Uterus (tissue), 4 donors: ENCODE measurements around the gene RPS6KA2. TPM values are rescaled to one million over a fixed set of nuclear protein-coding genes. Genes with fewer than 3 reads are reported as not detected.
A peak's percentile ranks its signal among the peaks of the same experiment; 100 is the strongest.

ENCODE experiments used
- DNase-seq, 2 donors: peaks; one replicate each; pipeline ENCODE4 v3.0.0-alpha.2; 2019 to 2020
- H3K27ac ChIP-seq, 2 donors: fragments of 200-600 bp; sonication (generic); 1 replicate in 1 of 2; 2 replicates in 1 of 2; pipeline ENCODE4 v1.5.1; 2016 to 2018
- H3K27me3 ChIP-seq, 2 donors: fragments of 200-600 bp; sonication (generic); one replicate each; pipeline ENCODE4 v1.5.1; 2018 to 2019; ENCODE audit warnings: control low read depth in 1 of 2
- H3K36me3 ChIP-seq, 2 donors: fragments of 200-600 bp; sonication (generic); one replicate each; pipeline ENCODE4 v1.5.1; 2019; ENCODE audit warnings: control low read depth in 1 of 2
- H3K4me1 ChIP-seq, 2 donors: fragments of 200-600 bp; sonication (generic); one replicate each; pipeline ENCODE4 v1.5.1; 2018 to 2019; ENCODE audit warnings: control low read depth in 1 of 2
- H3K4me3 ChIP-seq, 2 donors: fragments of 200-600 bp; sonication (generic); 1 replicate in 1 of 2; 2 replicates in 1 of 2; pipeline ENCODE4 v1.5.1; 2018 to 2019; ENCODE audit warnings: mild to moderate bottlenecking in 1 of 2
- H3K9me3 ChIP-seq, 2 donors: fragments of 200-600 bp; sonication (generic); one replicate each; pipeline ENCODE4 v1.5.1; 2019; ENCODE audit warnings: control low read depth in 1 of 2
- POLR2A ChIP-seq, 2 donors: fragments of 450-650 bp; IDR thresholded peaks; one replicate each; pipeline ENCODE4 v1.6.1; 2016; ENCODE audit warnings: antibody characterized with exemption in 2 of 2, mild to moderate bottlenecking in 1 of 2, moderate library complexity in 1 of 2
- intact Hi-C: fragments of 100-400 bp; cut with DNase I; formaldehyde crosslinking; loops from one replicate; pipeline ENCODE4 v1.15.1; 2023; ENCODE audit warnings: low total_unique reads
- total RNA-seq, 4 donors: library from RNA; depleted of rRNA in 3 of 4; stranded (reverse); fragments of >200 nt in 3 of 4; gene quantifications; one replicate each; pipeline versions ENCODE4 v1.1.0 to v1.2.4, GENCODE V29; 2014 to 2023
- TF ChIP-seq, protein P1 (sequence below), 4 experiments: fragments of 200-600 bp in 2 of 4; fragments of 450-650 bp in 2 of 4; sonication (generic) in 2 of 4; IDR thresholded peaks; one replicate each; pipeline ENCODE4 v1.5.1; 2016 to 2019; ENCODE audit warnings: antibody characterized with exemption in 4 of 4, mild to moderate bottlenecking in 2 of 4, moderate library complexity in 1 of 4
- donor health status: DM: yes; HTN: yes; CAD: no.

The RPS6KA2 gene
- total RNA-seq, 4 donors from 2014 or later: 34.0 to 78.4 (median 55.8) TPM

DNA sequence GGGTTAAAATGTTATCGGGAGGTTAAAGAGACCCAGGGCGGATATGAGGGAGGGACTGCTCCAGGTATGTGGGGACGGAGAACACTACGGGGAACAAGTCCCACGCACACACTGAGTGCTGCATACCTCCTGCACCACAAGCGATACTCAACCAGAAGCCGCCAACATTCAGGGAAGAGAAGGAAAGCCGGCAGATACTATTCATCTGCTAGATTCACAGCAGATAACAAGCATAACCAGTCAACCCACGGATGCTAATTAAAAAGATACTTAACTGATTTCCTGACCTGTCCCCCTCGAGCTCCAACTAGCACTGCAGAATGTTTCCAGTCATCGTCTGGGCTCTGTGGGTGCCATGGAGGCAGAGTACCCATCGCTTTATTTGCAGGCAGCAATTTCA, 45.1 kb upstream of the RPS6KA2 start:
- TF ChIP-seq, protein P1, sequence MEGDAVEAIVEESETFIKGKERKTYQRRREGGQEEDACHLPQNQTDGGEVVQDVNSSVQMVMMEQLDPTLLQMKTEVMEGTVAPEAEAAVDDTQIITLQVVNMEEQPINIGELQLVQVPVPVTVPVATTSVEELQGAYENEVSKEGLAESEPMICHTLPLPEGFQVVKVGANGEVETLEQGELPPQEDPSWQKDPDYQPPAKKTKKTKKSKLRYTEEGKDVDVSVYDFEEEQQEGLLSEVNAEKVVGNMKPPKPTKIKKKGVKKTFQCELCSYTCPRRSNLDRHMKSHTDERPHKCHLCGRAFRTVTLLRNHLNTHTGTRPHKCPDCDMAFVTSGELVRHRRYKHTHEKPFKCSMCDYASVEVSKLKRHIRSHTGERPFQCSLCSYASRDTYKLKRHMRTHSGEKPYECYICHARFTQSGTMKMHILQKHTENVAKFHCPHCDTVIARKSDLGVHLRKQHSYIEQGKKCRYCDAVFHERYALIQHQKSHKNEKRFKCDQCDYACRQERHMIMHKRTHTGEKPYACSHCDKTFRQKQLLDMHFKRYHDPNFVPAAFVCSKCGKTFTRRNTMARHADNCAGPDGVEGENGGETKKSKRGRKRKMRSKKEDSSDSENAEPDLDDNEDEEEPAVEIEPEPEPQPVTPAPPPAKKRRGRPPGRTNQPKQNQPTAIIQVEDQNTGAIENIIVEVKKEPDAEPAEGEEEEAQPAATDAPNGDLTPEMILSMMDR (IDR thresholded peaks at IDR 0.05): no peak
- TF ChIP-seq POLR2A (IDR thresholded peaks at IDR 0.05): no peak
- H3K9me3 ChIP-seq: no peaks in the 10 kb centered on the region
- no peak overlapping the region for H3K27ac ChIP-seq
- H3K36me3 ChIP-seq: no peaks in the 10 kb centered on the region
- H3K4me3 ChIP-seq: no peak overlapping the region
- H3K27me3 ChIP-seq: no peaks in the 10 kb centered on the region
- intact Hi-C loops: no loop called here
- DNase-seq: no peak
- H3K4me1 ChIP-seq: no peaks in the 10 kb centered on the region

DNA sequence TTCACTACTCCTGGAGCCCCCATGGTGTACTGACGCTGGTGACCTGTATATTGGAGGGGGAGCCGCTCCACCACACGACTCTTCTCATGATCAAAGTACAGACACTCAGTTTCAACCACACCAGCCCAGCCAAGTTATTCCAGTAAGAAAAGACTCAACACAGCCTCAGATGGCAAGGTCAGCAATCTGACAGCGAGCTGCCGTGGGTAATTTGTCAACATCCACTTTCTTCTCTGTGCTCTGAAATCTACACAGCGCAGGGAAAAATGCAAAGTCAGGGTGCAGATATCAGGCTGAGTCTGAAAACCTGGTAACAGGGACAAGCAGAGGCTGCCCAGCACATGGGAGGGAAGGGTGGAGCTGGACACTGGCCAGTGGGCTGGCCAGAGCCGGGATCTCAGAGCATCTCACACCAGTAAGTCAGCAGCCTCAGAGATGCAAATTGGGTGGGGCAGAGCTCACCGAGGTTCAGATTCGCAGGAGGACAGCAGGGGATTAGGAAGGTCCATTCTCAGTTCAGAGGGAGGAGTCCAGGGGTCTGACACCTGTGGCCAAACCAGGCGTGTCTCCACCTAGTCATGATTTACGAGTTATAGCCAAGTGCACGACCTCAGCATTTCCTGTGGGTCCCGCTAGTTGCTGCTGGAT, 44.5 kb upstream of the RPS6KA2 start:
- H3K4me3 ChIP-seq: no peak overlapping the region
- intact Hi-C loops: no loop called here
- H3K27me3 ChIP-seq: no peaks in the 10 kb centered on the region
- H3K9me3 ChIP-seq: no peaks in the 10 kb centered on the region
- H3K36me3 ChIP-seq: no peaks in the 10 kb centered on the region
- no peaks in the 10 kb centered on the region for H3K4me1 ChIP-seq
- no peak for TF ChIP-seq POLR2A (IDR thresholded peaks at IDR 0.05)
- TF ChIP-seq, protein P1 (IDR thresholded peaks at IDR 0.05): no peak
- no peak overlapping the region for H3K27ac ChIP-seq
- DNase-seq: peak in 1 of 2 donors; percentile 28

DNA sequence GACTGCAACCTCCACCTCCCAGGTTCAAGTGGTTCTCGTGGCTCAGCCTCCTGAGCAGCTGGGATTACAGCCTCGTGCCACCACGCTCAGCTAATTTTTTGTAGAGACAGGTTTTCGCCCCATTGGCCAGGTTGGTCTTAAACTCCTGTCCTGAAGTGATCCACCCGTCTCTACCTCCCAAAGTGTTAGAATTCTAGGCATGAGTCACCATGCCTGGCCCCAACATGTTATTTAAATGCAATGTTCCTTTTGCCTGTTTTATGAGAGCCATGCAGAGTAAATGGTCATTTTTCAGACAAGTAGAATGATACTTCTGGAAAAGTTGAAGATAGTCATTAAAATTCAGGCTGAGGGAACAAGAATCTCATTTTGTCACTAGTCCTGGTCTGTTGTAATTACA, 43.8 kb upstream of the RPS6KA2 start:
- no peaks in the 10 kb centered on the region for H3K9me3 ChIP-seq
- no peak for TF ChIP-seq POLR2A (IDR thresholded peaks at IDR 0.05)
- TF ChIP-seq, protein P1 (IDR thresholded peaks at IDR 0.05): no peak
- no peak overlapping the region for H3K27ac ChIP-seq
- no peak overlapping the region for H3K4me3 ChIP-seq
- no peaks in the 10 kb centered on the region for H3K27me3 ChIP-seq
- DNase-seq: no peak
- H3K4me1 ChIP-seq: no peaks in the 10 kb centered on the region
- intact Hi-C loops: no loop called here
- H3K36me3 ChIP-seq: no peaks in the 10 kb centered on the region

DNA sequence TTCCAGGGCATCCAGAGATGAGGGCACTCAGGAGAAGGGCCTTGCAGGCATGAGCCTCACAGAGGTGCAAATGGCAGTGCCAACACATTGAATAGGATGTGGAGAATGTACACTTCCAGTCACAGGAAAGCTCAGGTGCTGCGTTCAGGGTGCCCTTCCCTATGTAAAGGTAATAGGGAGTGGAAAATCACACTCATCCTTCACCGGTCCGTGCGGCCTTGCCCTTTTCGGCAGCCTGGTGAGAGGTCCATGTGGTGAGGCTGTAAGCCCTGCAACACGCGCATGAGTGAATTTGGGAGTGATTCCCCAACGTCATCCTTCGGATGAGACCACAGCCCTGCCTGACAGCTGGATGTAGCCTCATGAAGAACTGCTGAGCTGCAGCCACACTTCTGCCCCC, 43.0 kb upstream of the RPS6KA2 start:
- no peaks in the 10 kb centered on the region for H3K36me3 ChIP-seq
- no peaks in the 10 kb centered on the region for H3K4me1 ChIP-seq
- TF ChIP-seq, protein P1 (IDR thresholded peaks at IDR 0.05): no peak
- no peak for TF ChIP-seq POLR2A (IDR thresholded peaks at IDR 0.05)
- intact Hi-C loops: no loop called here
- H3K9me3 ChIP-seq: no peaks in the 10 kb centered on the region
- H3K27me3 ChIP-seq: no peaks in the 10 kb centered on the region
- DNase-seq: no peak
- no peak overlapping the region for H3K27ac ChIP-seq
- no peak overlapping the region for H3K4me3 ChIP-seq

DNA sequence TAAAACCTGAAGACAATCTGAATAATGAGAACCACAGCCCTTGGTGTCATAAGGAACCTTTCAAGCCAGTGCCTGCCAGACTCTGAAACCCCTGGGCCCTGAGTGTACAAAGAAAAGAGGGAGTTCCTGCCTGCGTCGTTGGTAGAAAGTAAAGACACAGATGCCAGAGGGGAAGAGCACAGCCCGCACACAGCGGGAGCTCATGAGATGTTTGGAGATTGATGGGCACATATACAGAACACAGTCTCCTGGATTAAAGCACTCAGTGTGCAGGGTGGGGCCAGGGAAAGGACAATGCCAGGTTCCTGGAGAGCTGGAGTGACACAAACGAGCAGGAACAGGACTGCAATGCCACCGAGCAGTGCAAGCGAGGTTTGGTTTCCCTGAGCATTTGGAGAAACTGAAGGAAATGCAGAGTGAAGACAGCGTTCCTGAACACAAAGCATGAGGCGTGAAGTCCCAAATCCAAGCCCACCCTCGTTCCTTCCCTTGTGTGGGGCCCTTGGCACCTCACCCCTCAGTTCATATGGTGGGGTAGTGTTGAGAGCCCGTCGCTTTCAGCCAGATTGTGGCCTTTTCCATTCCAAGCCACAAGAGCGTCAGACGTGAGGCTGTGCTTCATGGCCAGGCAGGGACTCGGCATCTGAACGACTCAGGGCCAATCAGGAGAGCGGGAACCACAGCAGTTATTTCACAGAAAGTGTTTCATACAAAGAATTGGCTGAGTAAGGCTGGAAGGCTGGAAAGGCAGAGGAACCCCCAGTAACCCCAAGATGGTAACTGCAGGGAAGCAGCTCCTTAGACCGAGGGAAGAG, 41.0 kb upstream of the RPS6KA2 start:
- Histone ChIP-seq H3K4me3 (no peak overlapping the region), H3K4me1 (no peaks in the 10 kb centered on the region), H3K27me3 (no peaks in the 10 kb centered on the region), H3K27ac (no peak overlapping the region), H3K36me3 (no peaks in the 10 kb centered on the region), H3K9me3 (no peaks in the 10 kb centered on the region)
- intact Hi-C loops: no loop called here
- DNase-seq: no peak
- TF ChIP-seq, protein P1 (IDR thresholded peaks at IDR 0.05): no peak
- no peak for TF ChIP-seq POLR2A (IDR thresholded peaks at IDR 0.05)
